Activated CD4-positive, CD25-positive, alpha-beta regulatory T cell (primary cell): Measurements from ENCODE around the gene FANK1.
A peak's percentile ranks its signal among the peaks of the same experiment; 100 is the strongest.
"Not testable (repeated sequence)": the region's sequence is repeated elsewhere in the genome, so short reads cannot be mapped to it uniquely, and the experiment has no call there.

Experiments
- DNase-seq, 4 experiments: peaks; one replicate each; lab custom pipeline; 2025; lab: John Stamatoyannopoulos, UW

Gene FANK1

DNA sequence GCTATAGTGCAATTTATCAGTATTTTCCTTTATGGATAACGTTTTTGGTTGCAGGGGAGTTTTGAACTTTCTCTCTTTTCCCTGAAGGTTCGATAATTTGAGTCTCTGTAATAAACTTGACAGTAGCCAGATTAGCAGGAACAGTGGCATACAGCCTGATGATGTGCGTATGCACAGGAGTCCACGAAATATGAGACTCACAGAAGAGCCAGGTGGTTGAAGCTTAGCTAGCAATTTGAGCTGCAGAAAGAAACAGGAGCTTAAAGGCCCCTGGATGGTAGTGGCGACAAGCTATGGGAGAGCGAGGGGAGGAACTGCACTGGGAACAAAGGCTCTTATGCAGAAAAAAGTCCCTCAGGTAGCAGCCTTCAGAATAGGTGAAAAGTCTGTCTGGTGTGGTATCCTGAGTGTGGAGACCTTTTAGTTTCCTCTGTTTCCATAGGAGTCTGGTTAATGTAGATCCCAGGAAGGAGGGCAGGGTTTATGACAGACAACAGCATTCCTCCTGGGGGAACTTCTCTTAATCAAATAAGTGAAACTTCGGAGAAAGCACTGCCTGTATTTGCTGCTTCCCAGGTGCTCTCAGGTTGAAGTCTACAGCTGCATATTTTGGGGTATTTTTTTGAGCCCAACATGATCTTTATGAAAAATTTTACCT lies 32.7 kb downstream of the FANK1 start:
- DNase-seq: no peak

DNA sequence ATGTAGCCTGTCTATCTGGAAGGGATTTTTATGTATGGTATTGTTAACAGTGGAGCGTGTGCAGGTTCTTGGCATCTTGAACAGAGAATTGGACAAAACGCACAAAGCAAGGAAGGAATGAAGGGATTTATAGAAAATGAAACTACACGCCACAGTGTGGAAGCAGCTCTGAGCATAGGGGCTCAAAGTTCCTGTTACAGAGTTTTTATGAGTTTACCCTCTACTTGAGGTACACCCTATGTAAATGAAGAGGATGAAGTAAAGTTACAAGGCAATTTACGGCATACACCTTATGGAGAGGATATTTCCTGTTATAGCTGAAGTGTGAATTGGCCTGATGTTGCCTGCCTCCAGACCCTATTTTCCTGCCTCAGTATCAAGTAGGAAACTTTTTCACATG lies 33.3 kb downstream of the FANK1 start:
- DNase-seq: no peak

DNA sequence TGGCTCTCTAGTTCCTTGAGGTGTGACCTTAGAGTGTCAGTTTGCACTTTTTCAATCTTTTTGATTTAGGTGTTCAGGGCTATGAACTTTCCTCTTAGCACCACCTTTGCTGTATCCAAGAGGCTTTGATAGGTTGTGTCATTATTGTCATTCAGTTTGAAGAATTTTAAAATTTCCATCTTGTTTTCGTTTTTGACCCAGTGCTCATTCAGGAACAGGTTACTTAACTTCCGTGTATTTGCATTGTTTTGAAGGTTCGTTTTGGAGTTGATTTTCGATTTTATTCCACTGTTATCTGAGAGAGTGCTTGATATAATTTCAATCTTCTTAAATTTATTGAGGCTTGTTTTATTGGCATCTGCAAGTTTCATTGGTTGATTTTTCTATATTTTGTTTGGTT lies 37.3 kb downstream of the FANK1 start:
- no peak for DNase-seq

DNA sequence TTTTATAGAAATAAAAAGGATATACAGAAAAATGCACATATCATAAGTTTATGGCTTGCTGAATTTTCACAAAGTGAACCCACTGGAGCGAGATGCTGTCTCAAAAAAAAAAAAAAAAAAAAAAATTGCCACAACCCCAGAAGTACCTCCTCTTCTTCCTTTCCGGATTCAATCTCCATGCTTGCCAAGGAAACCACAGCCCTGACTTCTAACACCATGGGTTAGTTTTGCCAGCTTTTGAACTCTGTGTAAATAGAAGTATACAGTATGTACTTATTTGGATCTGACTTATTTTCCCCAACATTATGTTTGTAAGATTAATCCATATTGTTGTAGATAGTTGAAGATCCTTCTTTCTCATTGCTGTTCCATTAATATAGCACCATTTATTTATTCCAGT lies 40.0 kb downstream of the FANK1 start:
- DNase-seq: no peak

DNA sequence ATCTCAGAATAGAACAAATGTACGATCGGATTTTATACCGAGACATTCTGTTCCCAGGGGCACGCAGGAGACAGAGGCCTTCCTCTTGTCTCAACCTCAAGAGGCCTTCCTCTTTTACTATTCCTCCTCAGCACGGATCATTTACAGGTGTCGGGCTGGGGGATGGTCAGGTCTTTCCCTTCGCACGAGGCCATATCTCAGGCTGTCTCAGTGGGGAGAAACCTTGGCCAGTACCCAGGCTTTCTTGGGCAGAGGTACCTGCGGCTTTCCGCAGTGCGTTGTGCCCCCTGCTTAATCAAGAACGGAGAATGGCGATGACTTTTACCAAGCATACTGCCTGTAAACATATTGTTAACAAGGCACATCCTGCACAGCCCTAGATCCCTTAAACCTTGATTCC lies 44.2 kb downstream of the FANK1 start:
- DNase-seq: no peak

DNA sequence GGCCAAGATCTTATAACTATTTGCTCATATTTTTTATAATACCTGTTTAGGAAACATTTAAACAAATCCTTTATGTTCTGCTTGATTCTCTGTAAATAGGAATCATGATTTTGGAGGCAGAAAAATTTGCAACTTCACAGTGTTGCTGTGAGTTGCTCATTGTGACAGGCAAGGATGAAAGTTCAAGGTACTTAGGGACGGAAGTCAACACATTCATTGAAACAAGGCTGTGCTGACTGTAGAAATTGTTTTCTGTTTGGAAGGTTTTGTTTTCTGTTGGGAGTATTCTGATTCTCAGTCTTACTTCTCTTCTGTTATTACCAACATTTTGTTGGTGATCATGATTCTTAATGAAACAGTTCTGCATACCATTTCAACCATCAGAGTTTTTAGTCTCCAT lies 54.9 kb downstream of the FANK1 start:
- DNase-seq: no peak

DNA sequence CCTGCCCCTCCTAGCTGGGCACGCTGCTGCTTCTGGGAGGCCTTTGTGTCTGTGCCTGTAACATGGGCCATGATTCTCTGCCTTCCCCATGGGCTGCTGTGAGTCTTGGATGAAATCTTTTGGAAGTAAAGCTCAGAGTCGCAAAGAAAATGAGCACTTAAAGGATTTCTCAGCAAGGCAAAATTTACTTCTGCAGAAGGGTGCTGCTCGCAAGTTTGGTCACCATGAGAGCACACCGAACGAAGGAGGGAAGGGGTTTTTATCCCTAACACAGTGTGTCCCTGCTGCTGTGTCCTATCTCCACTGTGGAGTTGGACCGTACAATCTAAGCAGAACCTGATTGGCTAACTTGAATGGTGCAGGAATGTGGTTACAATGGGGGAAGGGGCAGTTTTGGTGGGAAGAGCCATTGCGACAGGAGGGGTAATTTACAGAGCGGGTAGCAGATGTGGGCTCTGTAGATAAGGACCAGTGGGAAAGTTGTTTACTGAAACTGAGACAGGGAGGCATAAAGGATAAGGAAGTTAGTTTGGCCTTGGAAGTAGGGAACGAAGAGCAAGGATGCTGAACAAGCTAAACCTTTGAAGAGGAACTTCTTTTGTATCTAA lies 57.5 kb downstream of the FANK1 start:
- no peak for DNase-seq

DNA sequence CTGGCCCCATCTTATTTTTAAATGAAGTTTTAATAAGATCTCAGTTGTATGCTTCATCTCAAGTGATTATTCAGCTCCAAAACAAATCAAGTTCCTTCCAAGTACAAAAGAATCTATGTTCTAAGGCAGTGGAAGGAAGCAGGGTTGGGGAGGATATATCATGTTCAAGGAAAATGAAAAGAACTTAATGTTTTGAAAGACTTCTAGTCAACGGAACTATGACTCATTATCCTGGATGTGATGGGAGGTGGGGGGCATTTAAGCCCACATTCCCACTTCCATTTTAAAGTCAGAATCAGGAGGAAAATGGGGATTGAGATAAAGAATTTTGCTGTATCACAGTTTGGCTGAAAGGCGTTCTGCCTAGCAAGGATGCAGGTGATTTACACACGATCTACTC lies 59.4 kb downstream of the FANK1 start:
- no peak for DNase-seq

DNA sequence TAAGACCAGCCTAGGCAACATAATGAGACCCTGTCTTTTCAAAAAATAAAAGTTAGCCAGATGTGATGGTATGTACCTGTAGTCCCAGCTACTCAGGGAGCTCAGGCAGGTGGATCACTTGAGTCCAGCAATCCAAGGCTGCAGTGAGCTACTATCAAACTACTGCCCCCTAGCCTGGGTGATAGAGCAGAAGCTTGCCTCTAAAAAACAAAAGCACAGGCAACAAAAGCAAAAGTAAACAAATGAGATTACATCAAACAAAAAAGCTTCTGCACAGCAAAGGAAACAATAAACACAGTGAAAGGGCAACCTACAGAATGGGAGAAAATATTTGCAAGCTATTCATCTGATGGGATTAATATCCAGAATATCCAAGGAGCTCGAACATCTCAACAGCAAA lies 65.4 kb downstream of the FANK1 start:
- DNase-seq: no peak

DNA sequence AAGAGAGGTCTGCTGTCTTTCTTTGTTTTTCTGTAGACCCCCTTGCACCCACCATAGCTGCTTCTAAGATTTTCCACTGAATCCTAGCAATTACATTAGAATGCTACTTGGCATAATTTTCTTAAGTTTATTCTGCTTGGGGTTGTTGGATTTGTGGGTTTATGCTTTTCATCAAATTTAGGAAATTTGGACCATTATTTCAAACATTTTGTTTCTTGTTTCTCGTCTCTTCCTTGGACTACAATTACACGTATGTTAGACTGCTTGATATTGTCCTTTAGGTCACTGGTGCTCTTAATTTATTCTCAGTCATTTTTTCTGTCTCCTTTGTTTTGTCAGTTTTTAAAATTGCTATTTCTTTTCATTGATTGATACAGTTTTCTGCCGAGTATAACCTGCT lies 65.8 kb downstream of the FANK1 start:
- no peak for DNase-seq

DNA sequence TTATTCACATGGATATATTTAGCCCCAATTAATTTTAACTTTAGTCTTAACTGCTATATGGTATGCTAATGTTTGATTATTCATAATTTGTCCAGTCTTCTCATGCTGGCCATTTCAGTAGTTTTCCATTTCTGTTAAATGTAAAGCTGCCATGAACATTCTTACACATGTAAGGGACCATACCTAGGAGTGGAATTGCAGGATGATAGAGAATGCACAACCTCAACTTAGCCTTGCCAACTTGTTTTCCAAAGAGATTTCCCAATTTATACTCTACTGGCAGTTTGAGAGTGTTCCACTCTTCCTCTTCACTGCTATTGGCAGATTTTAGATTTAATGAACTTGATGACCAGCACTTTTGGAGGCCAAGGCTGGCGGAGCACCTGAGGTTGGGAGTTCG lies 68.2 kb downstream of the FANK1 start:
- no peak for DNase-seq

DNA sequence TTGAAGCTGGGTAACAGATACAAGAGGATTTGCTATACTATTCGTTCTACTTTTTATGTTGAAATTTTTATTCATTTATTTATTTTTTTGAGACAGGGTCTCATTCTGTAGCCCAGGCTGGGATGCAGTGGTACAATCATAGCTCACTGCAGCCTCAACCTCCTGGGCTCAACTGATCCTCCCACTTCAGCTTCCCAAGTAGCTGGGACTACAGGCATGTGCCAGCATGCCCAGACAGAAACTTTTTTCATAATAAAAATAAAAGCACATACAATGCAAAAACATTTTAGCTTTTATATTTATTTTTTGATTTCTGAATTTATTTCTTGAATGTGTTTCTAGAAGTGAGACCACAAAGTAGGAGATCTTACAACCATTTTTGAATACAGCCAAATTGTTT lies 71.2 kb downstream of the FANK1 start:
- no peak for DNase-seq

DNA sequence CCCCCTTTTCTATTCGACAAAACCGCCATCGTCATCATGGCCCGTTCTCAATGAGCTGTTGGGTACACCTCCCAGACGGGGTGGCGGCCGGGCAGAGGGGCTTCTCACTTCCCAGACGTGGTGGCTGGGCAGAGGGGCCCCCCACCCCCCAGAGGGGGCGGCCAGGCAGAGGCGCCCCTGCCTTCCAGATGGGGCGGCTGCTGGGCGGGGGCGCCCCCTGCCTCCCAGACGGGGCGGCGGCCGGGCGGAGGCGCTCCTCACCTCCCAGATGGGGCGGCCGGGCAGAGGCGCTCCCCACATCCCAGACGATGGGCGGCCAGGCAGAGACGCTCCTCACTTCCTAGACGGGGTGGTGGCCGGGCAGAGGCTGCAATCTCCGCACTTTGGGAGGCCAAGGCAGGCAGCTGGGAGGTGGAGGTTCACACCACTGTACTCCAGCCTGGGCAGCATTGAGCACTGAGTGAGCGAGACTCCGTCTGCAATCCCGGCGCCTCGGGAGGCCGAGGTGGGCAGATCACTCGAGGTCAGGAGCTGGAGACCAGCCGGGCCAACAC lies 73.8 kb downstream of the FANK1 start:
- not testable (repeated sequence) for DNase-seq

DNA sequence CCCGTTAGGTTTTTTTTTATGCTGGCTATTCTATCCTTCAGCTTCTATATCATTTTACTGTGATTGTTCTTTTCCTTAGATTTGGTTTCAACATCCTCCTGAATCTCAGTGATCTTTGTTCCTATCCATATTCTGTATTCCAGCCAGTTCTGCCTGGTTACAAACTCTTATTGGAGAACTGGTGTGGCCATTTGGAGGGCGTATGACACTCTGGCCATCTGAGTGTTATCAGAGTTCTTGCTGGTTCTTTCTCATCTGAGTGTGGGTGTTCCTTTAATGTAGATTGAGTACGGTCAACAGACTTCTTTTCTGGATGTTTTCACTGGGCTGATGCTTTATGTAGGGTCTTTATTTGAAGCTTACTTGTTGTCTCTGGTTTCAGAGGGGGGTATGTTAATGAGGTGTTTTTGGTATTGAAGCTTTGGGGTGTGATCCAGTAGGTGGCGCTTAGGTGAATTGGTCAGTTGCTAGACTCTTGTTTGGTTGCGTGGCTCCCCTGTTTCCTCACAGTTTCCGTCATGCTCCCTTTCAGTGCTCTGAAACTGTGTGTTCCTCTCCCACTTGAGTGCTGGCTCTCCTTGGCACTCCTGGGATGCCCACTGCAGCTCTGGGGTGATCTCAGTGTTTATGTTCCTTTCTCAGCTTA lies 80.7 kb downstream of the FANK1 start:
- no peak for DNase-seq

DNA sequence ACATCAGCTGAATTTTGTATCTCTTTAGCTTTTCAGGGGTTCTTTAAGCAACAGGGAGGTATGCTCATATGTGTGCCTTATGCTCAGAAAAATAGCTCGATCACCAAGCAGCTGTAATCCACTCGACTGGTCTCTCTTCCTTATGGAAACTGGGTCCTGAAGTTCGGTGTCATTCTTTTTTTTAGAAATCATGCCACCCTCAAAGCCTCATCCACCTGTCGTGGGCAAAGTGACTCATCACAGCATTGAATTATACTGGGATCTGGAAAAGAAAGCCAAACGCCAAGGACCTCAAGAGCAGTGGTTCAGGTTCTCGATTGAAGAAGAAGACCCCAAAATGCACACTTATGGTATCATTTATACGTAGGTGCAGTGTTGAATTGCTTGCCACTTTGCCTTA lies 83.6 kb downstream of the FANK1 start:
- no peak for DNase-seq

DNA sequence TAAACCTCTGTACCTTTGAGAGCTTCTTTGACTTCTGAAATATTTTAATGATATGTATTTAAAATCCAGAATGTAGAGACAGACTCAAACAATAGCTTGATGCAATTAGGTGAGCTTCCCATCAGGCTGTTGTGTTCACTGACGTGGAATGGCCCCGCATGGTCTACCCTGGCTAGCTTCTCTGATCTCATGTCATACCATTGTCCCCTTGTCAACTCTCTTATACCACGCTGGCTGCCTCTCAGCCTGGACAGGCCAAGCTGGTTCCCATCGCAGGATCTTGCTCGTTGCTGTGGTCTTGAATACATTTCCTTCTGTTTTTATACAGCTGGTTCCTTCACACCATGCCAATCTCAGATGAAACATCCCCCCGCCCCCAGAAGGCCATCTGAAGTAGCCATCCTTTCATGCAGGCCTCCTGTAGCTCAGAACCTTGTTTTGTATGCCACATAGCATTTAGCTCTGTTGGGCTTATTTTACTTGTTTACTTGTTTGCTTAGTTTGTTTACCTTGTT lies 84.2 kb downstream of the FANK1 start:
- no peak for DNase-seq

DNA sequence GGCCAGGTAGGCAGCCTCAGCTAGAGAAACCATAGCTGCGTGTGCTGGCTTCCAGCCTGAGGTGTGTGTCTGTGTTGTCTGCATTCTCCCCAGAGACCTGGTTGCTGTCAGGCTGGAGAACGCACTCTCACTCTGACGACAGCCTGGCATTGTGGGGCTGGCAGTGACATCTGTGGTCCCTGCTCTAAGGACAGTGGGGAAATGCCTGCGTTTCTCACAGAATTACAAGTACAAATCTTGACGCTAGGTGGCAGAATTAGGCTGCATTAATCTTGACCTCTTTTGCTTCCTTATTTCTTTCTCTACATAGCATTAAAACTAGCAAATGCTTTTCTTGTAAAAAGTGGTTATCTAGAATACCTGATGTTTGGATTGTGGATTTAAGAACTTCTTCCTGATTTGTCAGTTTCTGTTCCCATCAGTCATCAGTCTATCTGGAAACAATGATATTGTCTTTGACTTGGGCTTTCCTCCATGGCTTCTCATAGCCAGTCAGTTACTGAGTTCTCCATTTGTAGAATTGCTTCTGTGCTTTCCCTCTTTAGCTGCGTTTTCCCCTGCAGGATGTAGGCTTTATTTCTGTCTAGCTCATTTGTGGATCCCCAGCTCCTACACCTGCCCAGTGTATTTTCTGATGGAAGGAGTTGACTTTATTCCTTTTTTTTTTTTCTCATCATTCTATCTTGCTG lies 86.0 kb downstream of the FANK1 start:
- DNase-seq: peak in 1 of 4 experiments; percentile 16

DNA sequence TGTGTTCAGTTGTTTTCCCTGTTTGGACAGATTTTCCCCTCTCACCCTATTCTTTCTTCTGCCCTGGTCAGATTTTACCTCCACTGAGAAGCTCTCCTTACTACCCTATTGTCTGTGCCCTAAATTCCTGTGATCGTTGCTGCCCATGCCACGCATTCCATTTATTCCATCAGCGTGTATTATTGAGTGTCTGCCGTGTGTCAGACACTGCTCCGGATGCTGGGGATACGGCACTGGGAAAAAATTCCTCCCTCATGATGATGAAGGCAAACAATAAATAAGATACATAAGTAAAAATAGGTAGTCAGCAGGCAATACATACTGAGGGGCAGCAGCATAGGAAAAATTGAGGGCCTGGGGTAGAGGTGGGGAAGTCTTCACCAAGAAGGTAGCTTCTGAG lies 86.8 kb downstream of the FANK1 start:
- no peak for DNase-seq

DNA sequence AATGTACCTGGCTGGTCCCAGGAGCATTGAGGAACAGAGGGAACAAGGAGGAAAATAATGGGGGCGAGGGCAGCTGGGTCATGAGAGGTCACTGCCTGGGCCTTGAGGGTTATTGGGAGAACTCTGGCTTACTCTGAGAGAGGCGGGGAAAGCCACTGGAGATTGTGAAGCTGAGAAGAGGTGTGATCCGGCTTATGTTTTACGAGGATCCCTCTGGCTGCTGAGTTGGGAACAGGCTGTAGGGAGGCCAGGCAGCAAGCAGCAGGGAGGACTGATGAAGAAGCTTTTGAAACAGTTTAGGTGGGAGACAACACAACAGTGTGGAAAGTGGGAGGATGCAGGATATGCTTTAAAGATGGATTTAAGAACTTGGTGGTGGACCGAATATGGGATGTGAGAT lies 87.3 kb downstream of the FANK1 start:
- DNase-seq: no peak

DNA sequence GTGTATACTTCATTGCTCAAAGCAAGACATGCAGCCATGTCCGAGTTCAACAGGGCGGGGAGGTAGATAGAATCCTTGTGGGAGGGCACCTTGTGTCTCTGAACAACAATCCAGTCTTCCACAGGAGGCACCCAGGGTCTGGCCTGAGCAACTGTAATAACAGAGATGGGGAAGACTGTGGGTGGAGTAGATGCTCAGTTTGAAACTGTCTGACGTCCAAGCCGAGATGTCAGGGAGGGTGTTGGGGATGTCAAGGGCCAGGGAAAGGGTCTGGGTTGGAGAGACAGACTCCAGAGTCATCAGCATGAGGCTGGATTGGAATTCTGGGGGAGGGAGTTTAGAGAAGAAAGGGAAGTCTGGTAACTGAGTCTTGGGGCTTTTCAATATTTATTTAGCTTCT lies 88.0 kb downstream of the FANK1 start:
- DNase-seq: no peak

DNA sequence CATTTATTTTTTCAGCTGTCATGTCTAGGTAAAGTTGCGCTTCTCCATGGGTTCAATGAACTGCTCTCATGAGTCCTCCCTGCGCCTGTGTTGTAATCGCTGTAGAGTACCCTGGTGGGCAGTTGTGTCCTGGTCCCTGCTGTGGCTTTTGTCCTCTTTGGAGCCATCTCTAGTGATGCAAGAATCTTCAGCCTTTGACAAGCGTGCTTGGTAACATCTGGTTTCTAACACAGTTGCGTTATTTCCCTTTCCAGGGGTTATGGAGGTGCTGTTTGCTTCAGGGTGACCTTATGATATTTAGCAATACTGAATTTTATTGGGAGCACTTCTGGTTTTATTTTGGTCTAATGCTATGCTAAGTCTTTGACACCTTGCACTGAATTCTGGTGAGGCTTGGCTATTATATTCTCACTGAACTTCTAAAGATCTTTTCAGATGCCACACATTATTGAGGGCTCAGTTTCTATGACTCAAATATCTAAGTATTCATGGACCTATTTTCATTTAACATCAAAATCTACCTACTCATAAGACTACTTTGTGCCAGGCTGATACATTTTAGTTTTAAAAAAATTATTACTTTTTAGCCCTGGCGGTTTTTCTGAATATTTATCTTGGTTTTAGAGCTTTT lies 88.6 kb downstream of the FANK1 start:
- DNase-seq: no peak

DNA sequence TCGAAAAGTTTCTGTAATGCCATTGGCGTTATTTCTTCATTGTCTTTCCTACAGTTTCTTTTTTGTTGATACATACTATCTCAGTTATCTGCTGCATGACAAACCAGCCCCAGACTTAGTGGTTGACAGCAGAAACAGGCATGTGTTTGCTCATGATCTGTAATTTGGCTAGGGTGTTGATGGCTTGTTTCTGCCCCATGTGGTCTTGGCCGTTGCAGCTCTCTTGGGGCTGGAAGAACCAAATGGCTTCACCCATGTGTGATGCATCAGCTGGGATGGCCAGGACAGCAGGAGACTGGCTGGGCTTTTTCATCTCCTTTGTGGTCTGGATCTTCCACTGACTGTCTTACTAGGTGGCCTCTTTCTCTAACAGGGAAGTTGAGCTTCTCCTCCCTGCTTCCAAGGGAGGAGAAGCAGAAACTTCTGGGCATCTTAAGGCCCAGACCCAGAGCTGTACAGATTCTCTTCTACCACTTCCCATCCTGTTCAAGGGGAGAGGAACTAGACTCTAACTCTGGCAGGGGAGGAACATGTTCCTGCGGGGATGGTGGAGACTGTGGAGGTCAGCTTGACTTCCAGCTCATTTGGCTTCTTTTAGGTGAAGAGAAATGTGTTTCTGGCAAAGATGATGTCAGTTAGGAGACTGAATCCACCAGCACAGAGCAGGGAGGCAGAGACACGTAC lies 89.3 kb downstream of the FANK1 start:
- DNase-seq: no peak
